GM12892 (cell line): ENCODE data around the gene ZCCHC13.

ENCODE experiments used
- POLR2A ChIP-seq: IDR thresholded peaks from 2 replicates; pipeline ENCODE4 v1.6.1; 2011; ENCODE audit warnings: low read depth, low read length, control low read depth
- POLR2AphosphoS5 ChIP-seq: IDR thresholded peaks from 2 replicates; pipeline ENCODE4 v1.6.1; 2011; ENCODE audit warnings: low read depth, low read length, control low read depth
- TAF1 ChIP-seq: IDR thresholded peaks from 2 replicates; pipeline ENCODE4 v1.6.1; 2011; ENCODE audit warnings: low read depth, mild to moderate bottlenecking, control low read depth, low read length, borderline replicate concordance

DNA sequence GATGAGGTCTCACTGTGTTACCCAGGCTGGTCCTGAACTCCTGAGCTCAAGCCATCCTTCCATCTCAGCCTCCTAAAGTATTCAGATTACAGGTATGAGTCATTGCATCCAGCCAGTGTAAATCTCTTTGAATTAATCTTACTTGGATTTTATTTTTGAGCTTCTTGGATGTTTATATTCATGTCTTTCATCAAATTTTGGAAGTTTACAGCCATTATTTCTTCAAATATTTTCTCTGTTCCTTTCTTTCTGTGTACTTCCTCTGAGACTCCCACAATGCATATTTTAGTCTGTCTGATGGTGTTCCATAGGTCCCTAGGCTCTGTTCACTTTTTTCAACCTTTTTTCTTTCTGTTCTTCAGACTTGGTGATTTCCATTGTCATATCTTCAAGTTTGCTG is 34.9 kb downstream of the ZCCHC13 start:
- TF ChIP-seq TAF1 (no peak), POLR2AphosphoS5 (no peak), POLR2A (no peak)
